WERI-Rb-1 (cell line): ENCODE results near the gene SUCNR1.

ENCODE experiments used
- DNase-seq: peaks from one replicate; pipeline ENCODE4 v3.0.0-alpha.2; 2020
- H3K27ac ChIP-seq: fragments of 250-450 bp; sonication (Bioruptor Pico); 2 replicates; pipeline ENCODE4 v1.5.1; 2020; ENCODE audit warnings: mild to moderate bottlenecking, moderate library complexity
- H3K27me3 ChIP-seq: fragments of 250-450 bp; sonication (Bioruptor Pico); 2 replicates; pipeline ENCODE4 v1.5.1; 2021; ENCODE audit warnings: mild to moderate bottlenecking, low read depth, moderate library complexity; ENCODE audit not compliant: insufficient read depth, severe bottlenecking
- H3K36me3 ChIP-seq: fragments of 250-450 bp; sonication (Bioruptor Pico); 2 replicates; pipeline ENCODE4 v1.5.1; 2020; ENCODE audit warnings: mild to moderate bottlenecking, moderate library complexity
- H3K4me3 ChIP-seq: 2 replicates; pipeline ENCODE4 v1.5.1; 2011; ENCODE audit warnings: low read depth, mild to moderate bottlenecking, control low read depth, low read length
- H3K9me3 ChIP-seq: fragments of 250-450 bp; sonication (Bioruptor Pico); 2 replicates; pipeline ENCODE4 v1.5.1; 2021; ENCODE audit warnings: mild to moderate bottlenecking, moderate library complexity; ENCODE audit not compliant: severe bottlenecking
- TF ChIP-seq, protein P1 (sequence below): IDR thresholded peaks from 2 replicates; pipeline ENCODE4 v1.5.1; 2011; ENCODE audit warnings: low read depth, mild to moderate bottlenecking, control low read depth, inconsistent platforms, low read length

Gene SUCNR1

DNA sequence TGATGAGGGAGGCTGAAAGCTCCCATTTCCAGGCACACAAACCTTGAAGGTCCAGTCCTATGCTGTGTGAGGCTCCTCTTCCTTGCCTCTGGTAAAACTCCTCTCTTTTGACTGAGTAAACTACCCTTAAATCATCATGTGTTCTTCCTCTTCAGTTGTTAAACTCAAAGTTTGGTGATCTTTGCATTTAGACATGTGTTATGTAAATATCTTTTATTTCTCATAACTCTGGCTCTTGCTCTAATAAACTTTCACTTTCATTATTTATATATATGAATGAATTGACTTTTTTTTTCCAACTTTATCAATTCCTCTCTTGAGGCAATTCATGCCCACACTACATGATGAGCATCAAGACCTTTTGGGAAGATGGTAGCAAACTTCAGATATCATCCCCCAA lies 26.6 kb downstream of the SUCNR1 start:
- peaks cover 18% of the 10 kb centered on the region for H3K27me3 ChIP-seq
- H3K9me3 ChIP-seq, result no peaks in the 10 kb centered on the region
- no peak overlapping the region for H3K4me3 ChIP-seq
- no peak overlapping the region for H3K27ac ChIP-seq
- no peaks in the 10 kb centered on the region for H3K36me3 ChIP-seq
- TF ChIP-seq, protein P1, sequence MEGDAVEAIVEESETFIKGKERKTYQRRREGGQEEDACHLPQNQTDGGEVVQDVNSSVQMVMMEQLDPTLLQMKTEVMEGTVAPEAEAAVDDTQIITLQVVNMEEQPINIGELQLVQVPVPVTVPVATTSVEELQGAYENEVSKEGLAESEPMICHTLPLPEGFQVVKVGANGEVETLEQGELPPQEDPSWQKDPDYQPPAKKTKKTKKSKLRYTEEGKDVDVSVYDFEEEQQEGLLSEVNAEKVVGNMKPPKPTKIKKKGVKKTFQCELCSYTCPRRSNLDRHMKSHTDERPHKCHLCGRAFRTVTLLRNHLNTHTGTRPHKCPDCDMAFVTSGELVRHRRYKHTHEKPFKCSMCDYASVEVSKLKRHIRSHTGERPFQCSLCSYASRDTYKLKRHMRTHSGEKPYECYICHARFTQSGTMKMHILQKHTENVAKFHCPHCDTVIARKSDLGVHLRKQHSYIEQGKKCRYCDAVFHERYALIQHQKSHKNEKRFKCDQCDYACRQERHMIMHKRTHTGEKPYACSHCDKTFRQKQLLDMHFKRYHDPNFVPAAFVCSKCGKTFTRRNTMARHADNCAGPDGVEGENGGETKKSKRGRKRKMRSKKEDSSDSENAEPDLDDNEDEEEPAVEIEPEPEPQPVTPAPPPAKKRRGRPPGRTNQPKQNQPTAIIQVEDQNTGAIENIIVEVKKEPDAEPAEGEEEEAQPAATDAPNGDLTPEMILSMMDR, result no peak
- DNase-seq, result no peak

DNA sequence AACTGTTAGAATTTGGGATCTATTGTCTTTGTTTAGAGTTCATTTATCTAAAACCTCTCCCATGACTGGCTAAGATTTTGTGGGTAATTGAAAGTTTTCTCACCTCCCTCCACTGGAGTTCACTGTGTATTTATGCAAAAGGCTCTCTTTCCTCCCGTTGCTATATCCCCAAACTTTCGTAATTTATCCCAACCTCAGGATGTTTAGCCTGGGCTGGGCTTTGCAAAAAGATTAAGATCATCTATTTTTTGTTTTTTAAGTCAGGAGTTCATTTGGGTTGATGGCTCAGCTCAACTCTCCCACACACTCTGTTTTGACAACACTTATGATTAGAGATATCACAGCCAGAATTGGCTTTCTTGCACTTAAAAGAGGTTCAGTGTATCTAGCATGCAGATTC lies 27.0 kb downstream of the SUCNR1 start:
- Histone ChIP-seq H3K27ac (no peak overlapping the region), H3K36me3 (no peaks in the 10 kb centered on the region), H3K27me3 (peaks cover 18% of the 10 kb centered on the region), H3K9me3 (no peaks in the 10 kb centered on the region), H3K4me3 (no peak overlapping the region)
- DNase-seq, result no peak
- TF ChIP-seq, protein P1, result no peak

DNA sequence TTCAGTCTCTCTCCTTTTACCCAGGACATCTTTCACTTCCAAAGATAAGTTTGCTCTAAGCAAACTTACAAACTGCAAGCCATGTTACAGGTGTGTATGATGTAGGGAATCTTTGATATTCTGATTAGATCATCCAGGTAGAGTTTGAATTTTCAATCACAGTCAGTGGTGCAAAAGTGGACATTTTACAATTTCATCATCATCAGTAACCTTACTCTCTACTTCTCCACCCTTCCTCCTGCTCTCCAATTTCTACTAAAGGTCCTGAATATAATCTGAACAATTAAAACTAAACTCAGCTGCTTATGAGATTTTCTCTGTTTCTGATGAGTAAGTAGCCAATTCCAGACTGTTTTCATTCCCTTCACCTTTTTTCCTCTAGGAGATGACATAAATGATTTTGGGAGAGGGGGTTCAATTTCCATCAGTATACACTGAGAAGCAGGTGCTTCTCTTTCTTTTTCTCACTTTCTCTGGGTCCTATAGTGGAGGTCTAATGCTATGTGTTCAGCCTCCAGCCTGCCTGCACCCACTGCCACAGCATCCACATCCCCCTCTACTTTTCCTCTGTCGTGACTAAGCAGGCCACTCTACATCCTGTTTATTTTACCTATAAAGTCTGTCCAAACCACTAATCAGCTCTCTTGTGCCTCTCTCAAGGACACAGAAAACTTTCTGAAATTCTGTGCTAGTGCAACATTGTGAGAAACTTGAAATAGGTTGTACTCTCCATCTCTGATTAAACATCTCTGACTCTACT lies 27.6 kb downstream of the SUCNR1 start:
- DNase-seq, result no peak
- H3K27ac ChIP-seq, result no peak overlapping the region

DNA sequence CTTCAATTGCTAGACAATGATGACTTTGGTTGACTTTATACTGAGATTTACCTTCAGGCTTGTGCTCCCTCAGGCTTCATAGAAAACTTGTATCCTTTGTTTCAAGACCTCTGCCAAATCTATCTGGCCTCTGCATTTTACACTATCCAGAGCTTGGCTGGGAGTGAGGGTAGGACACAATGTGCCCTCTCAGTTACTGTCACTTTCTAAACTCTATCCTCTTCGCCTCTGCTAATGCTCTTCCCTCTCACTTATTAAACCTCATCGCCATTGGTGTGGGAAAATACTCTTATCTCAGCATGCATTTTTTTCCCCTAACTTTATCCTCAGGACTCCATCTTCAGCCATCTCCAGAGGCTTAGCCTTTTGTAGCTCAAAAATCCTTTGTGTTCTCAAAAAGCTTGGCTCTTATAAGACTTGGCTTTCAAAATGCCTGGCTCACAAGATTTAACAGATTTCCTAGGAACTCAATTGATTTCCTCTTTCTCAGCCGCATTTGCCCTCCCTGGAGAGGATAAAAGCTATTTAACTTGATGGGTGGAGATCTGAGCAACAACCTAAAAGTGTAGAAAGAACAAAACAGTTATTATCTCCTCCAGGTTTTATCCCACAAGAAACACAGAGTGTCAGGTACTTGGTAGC lies 28.3 kb downstream of the SUCNR1 start:
- H3K27me3 ChIP-seq, result peaks cover 22% of the 10 kb centered on the region
- TF ChIP-seq, protein P1, result no peak
- H3K27ac ChIP-seq, result no peak overlapping the region
- no peak overlapping the region for H3K4me3 ChIP-seq
- H3K36me3 ChIP-seq, result no peaks in the 10 kb centered on the region
- no peak for DNase-seq
- H3K9me3 ChIP-seq, result no peaks in the 10 kb centered on the region

More for the DNA sequence above, 27.6 kb downstream of the SUCNR1 start:
- Histone ChIP-seq H3K36me3 (no peaks in the 10 kb centered on the region), H3K4me3 (no peak overlapping the region), H3K27me3 (peaks cover 22% of the 10 kb centered on the region), H3K9me3 (no peaks in the 10 kb centered on the region)
- TF ChIP-seq, protein P1, result no peak

DNA sequence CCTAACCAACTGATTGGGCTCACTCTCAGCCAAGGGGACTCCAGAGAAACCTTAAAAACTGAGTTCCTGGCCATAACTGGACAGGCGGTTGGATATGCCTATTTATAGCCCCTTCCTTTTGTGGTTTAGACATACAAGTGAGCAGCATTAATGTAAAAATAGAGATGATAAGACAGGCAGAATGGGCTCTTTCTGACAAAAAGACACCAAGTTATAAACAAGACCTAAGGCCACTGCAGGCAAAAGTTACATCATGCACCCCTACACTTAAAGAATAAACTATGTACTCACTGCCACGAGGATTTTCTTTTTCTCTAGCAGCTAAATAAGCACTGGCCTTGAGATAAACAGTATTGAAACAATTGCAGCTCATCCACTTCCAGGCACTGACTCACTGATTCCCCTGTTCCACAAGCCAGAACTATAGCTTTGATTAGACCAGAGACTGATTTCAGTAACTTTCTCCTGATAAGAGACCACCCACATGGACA lies 30.1 kb downstream of the SUCNR1 start:
- H3K36me3 ChIP-seq, result no peaks in the 10 kb centered on the region
- H3K4me3 ChIP-seq, result no peak overlapping the region
- no peak for DNase-seq
- TF ChIP-seq, protein P1, result no peak
- no peaks in the 10 kb centered on the region for H3K9me3 ChIP-seq
- no peak overlapping the region for H3K27ac ChIP-seq
- peaks cover 27% of the 10 kb centered on the region for H3K27me3 ChIP-seq
